HEK293 (cell line): ENCODE data around the gene FOXO4.

Experiments used
- KLF8 ChIP-seq: fragments of 450-650 bp; formaldehyde crosslinking; IDR thresholded peaks from 2 replicates; pipeline ENCODE4 v1.5.1; 2016; ENCODE audit warnings: missing biosample characterization, missing genetic modification characterization
- MYNN ChIP-seq: fragments of 450-650 bp; formaldehyde crosslinking; IDR thresholded peaks from 2 replicates; pipeline ENCODE4 v1.5.1; 2016; ENCODE audit warnings: missing biosample characterization, missing genetic modification characterization, borderline replicate concordance
- OSR2 ChIP-seq: fragments of 450-650 bp; formaldehyde crosslinking; IDR thresholded peaks from 2 replicates; pipeline ENCODE4 v1.5.1; 2016; ENCODE audit warnings: missing biosample characterization, missing genetic modification characterization
- REPIN1 ChIP-seq: fragments of 450-650 bp; formaldehyde crosslinking; IDR thresholded peaks from 2 replicates; pipeline ENCODE4 v1.5.1; 2017; ENCODE audit warnings: missing biosample characterization, missing genetic modification characterization, low read depth
- SP2 ChIP-seq: fragments of 450-650 bp; formaldehyde crosslinking; IDR thresholded peaks from 2 replicates; pipeline ENCODE4 v1.5.1; 2016; ENCODE audit warnings: missing biosample characterization, missing genetic modification characterization
- ZFP37 ChIP-seq: fragments of 450-650 bp; formaldehyde crosslinking; IDR thresholded peaks from 2 replicates; pipeline ENCODE4 v1.5.1; 2016; ENCODE audit warnings: missing biosample characterization, missing genetic modification characterization
- ZNF114 ChIP-seq: fragments of 450-650 bp; formaldehyde crosslinking; IDR thresholded peaks from 2 replicates; pipeline ENCODE4 v1.5.0; 2017; ENCODE audit warnings: missing biosample characterization, missing genetic modification characterization
- ZNF140 ChIP-seq: fragments of 450-650 bp; formaldehyde crosslinking; IDR thresholded peaks from 2 replicates; pipeline ENCODE4 v1.5.1; 2016; ENCODE audit warnings: missing biosample characterization, missing genetic modification characterization
- ZNF146 ChIP-seq: fragments of 450-650 bp; formaldehyde crosslinking; IDR thresholded peaks from 2 replicates; pipeline ENCODE4 v1.5.1; 2016; ENCODE audit warnings: missing biosample characterization, missing genetic modification characterization
- ZNF16 ChIP-seq: fragments of 450-650 bp; formaldehyde crosslinking; IDR thresholded peaks from 2 replicates; pipeline ENCODE4 v1.5.1; 2016; ENCODE audit warnings: low read depth, missing biosample characterization, missing genetic modification characterization
- ZNF404 ChIP-seq: fragments of 450-650 bp; formaldehyde crosslinking; IDR thresholded peaks from 2 replicates; pipeline ENCODE4 v1.5.1; 2017; ENCODE audit warnings: missing biosample characterization, missing genetic modification characterization
- ZNF521 ChIP-seq: fragments of 450-650 bp; formaldehyde crosslinking; IDR thresholded peaks from 2 replicates; pipeline ENCODE4 v1.5.1; 2017; ENCODE audit warnings: missing biosample characterization, mild to moderate bottlenecking, missing genetic modification characterization
- ZNF555 ChIP-seq: fragments of 450-650 bp; formaldehyde crosslinking; conservative IDR thresholded peaks from 2 replicates; pipeline ENCODE4 v1.5.1; 2017; ENCODE audit warnings: missing biosample characterization, mild to moderate bottlenecking, missing genetic modification characterization, inconsistent platforms
- ZNF621 ChIP-seq: fragments of 450-650 bp; formaldehyde crosslinking; IDR thresholded peaks from 2 replicates; pipeline ENCODE4 v1.5.1; 2017; ENCODE audit warnings: missing biosample characterization, missing genetic modification characterization
- ZNF664 ChIP-seq: fragments of 450-650 bp; formaldehyde crosslinking; IDR thresholded peaks from 2 replicates; pipeline ENCODE4 v1.5.1; 2016; ENCODE audit warnings: missing biosample characterization, missing genetic modification characterization
- TF ChIP-seq, protein P1 (sequence below): fragments of 450-650 bp; formaldehyde crosslinking; IDR thresholded peaks from 2 replicates; pipeline ENCODE4; 2016; ENCODE audit warnings: missing biosample characterization, missing genetic modification characterization
- TF ChIP-seq, protein P2 (sequence below): fragments of 450-650 bp; formaldehyde crosslinking; IDR thresholded peaks from 2 replicates; pipeline ENCODE4 v1.5.1; 2016; ENCODE audit warnings: missing biosample characterization, missing genetic modification characterization
- TF ChIP-seq, protein P3 (sequence below): fragments of 450-650 bp; formaldehyde crosslinking; IDR thresholded peaks from 2 replicates; pipeline ENCODE4 v1.5.1; 2016; ENCODE audit warnings: missing biosample characterization, missing genetic modification characterization, borderline replicate concordance
- TF ChIP-seq, protein P4 (sequence below): fragments of 450-650 bp; formaldehyde crosslinking; IDR thresholded peaks from 2 replicates; pipeline ENCODE4 v1.5.1; 2016; ENCODE audit warnings: missing biosample characterization, missing genetic modification characterization
- TF ChIP-seq, protein P5 (sequence below): fragments of 450-650 bp; formaldehyde crosslinking; conservative IDR thresholded peaks from 2 replicates; pipeline ENCODE4 v1.5.1; 2016; ENCODE audit warnings: low read depth, missing biosample characterization, missing genetic modification characterization
- TF ChIP-seq, protein P6 (sequence below): fragments of 450-650 bp; formaldehyde crosslinking; IDR thresholded peaks from 2 replicates; pipeline ENCODE4 v1.5.1; 2016; ENCODE audit warnings: missing biosample characterization, missing genetic modification characterization

Gene FOXO4

DNA sequence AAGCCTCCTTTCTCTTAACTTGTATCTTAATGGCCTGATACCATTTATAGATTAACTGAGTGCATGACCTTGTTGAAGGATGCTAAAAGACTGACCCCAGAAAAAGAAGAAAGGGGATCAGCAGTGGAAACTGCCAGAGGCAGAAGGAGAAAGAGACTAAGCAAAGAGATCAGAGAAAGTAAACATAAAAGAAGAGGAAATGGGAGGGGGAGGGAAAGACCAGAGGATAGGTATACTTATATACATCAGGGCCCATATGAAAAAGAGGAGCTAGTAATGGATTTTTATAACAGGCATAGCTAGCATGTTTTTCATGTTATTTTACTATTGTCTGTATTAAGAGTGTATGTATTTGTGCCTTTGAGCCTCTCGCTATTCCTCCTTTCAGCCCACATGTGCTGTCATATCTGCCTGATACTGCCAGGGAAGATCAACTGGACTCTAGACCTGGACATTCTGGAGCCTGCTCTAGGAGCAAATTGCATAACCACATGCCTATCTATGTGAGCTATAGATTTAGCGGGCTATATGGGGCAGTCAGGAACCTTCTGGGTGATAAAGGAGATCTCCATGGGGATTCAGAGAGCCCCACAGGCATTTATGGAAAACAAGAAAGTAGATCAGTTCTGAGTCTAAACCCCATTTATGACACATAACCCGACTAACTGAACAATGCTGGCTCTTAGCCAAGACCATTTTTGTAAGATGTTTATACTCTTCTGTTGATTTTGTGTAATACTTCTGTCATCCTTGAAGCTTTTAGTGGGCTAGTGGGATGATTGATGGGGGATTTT is 14.1 kb upstream of the FOXO4 start (continued):
- TF ChIP-seq ZNF404 (tag by site-specific recombination) (no peak), ZNF555 (tag by site-specific recombination) (no peak), ZNF114 (tag by site-specific recombination) (no peak), SP2 (tag by site-specific recombination) (no peak), ZNF521 (no peak), REPIN1 (tag by site-specific recombination) (no peak), KLF8 (peak; percentile 40; the same call in 1 of the 2 replicates), ZNF664 (tag by site-specific recombination) (no peak), ZNF140 (tag by site-specific recombination) (no peak), OSR2 (tag by site-specific recombination) (peak; percentile 82), ZFP37 (tag by site-specific recombination) (no peak), ZNF146 (tag by site-specific recombination) (no peak), MYNN (tag by site-specific recombination) (no peak), ZNF621 (tag by site-specific recombination) (no peak), ZNF16 (tag by site-specific recombination) (no peak)
- TF ChIP-seq, protein P1, sequence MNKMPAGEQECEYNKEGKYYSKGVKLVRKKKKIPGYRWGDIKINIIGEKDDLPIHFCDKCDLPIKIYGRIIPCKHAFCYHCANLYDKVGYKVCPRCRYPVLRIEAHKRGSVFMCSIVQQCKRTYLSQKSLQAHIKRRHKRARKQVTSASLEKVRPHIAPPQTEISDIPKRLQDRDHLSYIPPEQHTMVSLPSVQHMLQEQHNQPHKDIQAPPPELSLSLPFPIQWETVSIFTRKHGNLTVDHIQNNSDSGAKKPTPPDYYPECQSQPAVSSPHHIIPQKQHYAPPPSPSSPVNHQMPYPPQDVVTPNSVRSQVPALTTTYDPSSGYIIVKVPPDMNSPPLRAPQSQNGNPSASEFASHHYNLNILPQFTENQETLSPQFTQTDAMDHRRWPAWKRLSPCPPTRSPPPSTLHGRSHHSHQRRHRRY (tag by site-specific recombination): no peak
- TF ChIP-seq, protein P2, sequence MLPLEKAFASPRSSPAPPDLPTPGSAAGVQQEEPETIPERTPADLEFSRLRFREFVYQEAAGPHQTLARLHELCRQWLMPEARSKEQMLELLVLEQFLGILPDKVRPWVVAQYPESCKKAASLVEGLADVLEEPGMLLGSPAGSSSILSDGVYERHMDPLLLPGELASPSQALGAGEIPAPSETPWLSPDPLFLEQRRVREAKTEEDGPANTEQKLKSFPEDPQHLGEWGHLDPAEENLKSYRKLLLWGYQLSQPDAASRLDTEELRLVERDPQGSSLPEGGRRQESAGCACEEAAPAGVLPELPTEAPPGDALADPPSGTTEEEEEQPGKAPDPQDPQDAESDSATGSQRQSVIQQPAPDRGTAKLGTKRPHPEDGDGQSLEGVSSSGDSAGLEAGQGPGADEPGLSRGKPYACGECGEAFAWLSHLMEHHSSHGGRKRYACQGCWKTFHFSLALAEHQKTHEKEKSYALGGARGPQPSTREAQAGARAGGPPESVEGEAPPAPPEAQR: no peak
- TF ChIP-seq, protein P3, sequence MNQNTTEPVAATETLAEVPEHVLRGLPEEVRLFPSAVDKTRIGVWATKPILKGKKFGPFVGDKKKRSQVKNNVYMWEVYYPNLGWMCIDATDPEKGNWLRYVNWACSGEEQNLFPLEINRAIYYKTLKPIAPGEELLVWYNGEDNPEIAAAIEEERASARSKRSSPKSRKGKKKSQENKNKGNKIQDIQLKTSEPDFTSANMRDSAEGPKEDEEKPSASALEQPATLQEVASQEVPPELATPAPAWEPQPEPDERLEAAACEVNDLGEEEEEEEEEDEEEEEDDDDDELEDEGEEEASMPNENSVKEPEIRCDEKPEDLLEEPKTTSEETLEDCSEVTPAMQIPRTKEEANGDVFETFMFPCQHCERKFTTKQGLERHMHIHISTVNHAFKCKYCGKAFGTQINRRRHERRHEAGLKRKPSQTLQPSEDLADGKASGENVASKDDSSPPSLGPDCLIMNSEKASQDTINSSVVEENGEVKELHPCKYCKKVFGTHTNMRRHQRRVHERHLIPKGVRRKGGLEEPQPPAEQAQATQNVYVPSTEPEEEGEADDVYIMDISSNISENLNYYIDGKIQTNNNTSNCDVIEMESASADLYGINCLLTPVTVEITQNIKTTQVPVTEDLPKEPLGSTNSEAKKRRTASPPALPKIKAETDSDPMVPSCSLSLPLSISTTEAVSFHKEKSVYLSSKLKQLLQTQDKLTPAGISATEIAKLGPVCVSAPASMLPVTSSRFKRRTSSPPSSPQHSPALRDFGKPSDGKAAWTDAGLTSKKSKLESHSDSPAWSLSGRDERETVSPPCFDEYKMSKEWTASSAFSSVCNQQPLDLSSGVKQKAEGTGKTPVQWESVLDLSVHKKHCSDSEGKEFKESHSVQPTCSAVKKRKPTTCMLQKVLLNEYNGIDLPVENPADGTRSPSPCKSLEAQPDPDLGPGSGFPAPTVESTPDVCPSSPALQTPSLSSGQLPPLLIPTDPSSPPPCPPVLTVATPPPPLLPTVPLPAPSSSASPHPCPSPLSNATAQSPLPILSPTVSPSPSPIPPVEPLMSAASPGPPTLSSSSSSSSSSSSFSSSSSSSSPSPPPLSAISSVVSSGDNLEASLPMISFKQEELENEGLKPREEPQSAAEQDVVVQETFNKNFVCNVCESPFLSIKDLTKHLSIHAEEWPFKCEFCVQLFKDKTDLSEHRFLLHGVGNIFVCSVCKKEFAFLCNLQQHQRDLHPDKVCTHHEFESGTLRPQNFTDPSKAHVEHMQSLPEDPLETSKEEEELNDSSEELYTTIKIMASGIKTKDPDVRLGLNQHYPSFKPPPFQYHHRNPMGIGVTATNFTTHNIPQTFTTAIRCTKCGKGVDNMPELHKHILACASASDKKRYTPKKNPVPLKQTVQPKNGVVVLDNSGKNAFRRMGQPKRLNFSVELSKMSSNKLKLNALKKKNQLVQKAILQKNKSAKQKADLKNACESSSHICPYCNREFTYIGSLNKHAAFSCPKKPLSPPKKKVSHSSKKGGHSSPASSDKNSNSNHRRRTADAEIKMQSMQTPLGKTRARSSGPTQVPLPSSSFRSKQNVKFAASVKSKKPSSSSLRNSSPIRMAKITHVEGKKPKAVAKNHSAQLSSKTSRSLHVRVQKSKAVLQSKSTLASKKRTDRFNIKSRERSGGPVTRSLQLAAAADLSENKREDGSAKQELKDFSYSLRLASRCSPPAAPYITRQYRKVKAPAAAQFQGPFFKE (tag by site-specific recombination): no peak
- TF ChIP-seq, protein P4, sequence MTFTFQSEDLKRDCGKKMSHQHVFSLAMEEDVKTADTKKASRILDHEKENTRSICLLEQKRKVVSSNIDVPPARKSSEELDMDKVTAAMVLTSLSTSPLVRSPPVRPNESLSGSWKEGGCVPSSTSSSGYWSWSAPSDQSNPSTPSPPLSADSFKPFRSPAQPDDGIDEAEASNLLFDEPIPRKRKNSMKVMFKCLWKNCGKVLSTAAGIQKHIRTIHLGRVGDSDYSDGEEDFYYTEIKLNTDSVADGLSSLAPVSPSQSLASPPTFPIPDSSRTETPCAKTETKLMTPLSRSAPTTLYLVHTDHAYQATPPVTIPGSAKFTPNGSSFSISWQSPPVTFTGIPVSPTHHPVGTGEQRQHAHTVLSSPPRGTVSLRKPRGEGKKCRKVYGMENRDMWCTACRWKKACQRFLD (tag by site-specific recombination): no peak
- TF ChIP-seq, protein P5, sequence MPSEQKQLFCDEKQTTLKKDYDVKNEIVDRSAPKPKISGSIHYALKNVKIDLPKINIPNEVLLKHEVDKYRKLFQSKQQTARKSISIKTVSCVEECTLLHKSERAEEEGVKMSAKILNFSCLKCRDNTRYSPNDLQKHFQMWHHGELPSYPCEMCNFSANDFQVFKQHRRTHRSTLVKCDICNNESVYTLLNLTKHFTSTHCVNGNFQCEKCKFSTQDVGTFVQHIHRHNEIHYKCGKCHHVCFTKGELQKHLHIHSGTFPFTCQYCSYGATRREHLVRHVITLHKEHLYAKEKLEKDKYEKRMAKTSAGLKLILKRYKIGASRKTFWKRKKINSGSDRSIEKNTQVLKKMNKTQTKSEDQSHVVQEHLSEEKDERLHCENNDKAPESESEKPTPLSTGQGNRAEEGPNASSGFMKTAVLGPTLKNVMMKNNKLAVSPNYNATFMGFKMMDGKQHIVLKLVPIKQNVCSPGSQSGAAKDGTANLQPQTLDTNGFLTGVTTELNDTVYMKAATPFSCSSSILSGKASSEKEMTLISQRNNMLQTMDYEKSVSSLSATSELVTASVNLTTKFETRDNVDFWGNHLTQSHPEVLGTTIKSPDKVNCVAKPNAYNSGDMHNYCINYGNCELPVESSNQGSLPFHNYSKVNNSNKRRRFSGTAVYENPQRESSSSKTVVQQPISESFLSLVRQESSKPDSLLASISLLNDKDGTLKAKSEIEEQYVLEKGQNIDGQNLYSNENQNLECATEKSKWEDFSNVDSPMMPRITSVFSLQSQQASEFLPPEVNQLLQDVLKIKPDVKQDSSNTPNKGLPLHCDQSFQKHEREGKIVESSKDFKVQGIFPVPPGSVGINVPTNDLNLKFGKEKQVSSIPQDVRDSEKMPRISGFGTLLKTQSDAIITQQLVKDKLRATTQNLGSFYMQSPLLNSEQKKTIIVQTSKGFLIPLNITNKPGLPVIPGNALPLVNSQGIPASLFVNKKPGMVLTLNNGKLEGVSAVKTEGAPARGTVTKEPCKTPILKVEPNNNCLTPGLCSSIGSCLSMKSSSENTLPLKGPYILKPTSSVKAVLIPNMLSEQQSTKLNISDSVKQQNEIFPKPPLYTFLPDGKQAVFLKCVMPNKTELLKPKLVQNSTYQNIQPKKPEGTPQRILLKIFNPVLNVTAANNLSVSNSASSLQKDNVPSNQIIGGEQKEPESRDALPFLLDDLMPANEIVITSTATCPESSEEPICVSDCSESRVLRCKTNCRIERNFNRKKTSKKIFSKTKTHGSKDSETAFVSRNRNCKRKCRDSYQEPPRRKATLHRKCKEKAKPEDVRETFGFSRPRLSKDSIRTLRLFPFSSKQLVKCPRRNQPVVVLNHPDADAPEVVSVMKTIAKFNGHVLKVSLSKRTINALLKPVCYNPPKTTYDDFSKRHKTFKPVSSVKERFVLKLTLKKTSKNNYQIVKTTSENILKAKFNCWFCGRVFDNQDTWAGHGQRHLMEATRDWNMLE (tag by site-specific recombination): no peak
- TF ChIP-seq, protein P6, sequence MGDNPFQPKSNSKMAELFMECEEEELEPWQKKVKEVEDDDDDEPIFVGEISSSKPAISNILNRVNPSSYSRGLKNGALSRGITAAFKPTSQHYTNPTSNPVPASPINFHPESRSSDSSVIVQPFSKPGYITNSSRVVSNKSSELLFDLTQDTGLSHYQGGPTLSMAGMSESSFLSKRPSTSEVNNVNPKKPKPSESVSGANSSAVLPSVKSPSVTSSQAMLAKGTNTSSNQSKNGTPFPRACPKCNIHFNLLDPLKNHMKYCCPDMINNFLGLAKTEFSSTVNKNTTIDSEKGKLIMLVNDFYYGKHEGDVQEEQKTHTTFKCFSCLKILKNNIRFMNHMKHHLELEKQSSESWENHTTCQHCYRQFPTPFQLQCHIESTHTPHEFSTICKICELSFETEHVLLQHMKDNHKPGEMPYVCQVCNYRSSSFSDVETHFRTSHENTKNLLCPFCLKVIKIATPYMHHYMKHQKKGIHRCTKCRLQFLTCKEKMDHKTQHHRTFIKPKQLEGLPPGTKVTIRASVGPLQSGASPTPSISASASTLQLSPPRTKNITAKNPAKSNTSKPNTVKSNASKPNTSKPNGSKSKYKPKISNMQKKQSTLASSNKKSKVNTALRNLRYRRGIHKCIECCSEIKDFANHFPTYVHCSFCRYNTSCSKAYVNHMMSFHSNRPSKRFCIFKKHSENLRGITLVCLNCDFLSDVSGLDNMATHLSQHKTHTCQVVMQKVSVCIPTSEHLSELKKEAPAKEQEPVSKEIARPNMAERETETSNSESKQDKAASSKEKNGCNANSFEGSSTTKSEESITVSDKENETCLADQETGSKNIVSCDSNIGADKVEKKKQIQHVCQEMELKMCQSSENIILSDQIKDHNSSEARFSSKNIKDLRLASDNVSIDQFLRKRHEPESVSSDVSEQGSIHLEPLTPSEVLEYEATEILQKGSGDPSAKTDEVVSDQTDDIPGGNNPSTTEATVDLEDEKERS: no peak
